HepG2 (cell line): ENCODE measurements around the gene NFKB2. TPM values are rescaled to one million over a fixed set of nuclear protein-coding genes. Genes with fewer than 3 reads are reported as not detected.

ENCODE experiments used
- GATAD2A ChIP-seq: IDR thresholded peaks from 2 replicates; pipeline ENCODE4 v1.6.1; 2016
- HDAC2 ChIP-seq: sonication (generic); formaldehyde crosslinking; IDR thresholded peaks from 2 replicates; pipeline ENCODE4 v1.4.0; 2020; ENCODE audit warnings: missing genetic modification reagents
- HOXA9 ChIP-seq: sonication (generic); formaldehyde crosslinking; IDR thresholded peaks from 2 replicates; pipeline ENCODE4 v1.8.1; 2022; ENCODE audit warnings: missing genetic modification reagents, mild to moderate bottlenecking, moderate library complexity, borderline replicate concordance
- JUN ChIP-seq: sonication (generic); formaldehyde crosslinking; IDR thresholded peaks from 2 replicates; pipeline ENCODE4 v1.4.0; 2020; ENCODE audit warnings: mild to moderate bottlenecking, missing genetic modification reagents
- PATZ1 ChIP-seq: sonication (generic); formaldehyde crosslinking; IDR thresholded peaks from 2 replicates; pipeline ENCODE4 v1.4.0; 2020; ENCODE audit warnings: missing genetic modification reagents
- SP140L ChIP-seq: sonication (generic); formaldehyde crosslinking; IDR thresholded peaks from 2 replicates; pipeline ENCODE4 v1.4.0; 2020; ENCODE audit warnings: missing genetic modification reagents, borderline replicate concordance
- TCF7L2 ChIP-seq: IDR thresholded peaks from 2 replicates; pipeline ENCODE4 v1.6.1; 2011; ENCODE audit warnings: mild to moderate bottlenecking, low read depth, low read length, moderate library complexity
- ZBTB33 ChIP-seq: sonication (generic); formaldehyde crosslinking; IDR thresholded peaks from 2 replicates; pipeline ENCODE4 v1.4.0; 2020; ENCODE audit warnings: missing genetic modification reagents
- ZNF24 ChIP-seq: fragments of 450-650 bp; IDR thresholded peaks from 2 replicates; pipeline ENCODE4 v1.6.1; 2017; ENCODE audit warnings: antibody characterized with exemption, mild to moderate bottlenecking
- ZNF274 ChIP-seq: sonication (generic); formaldehyde crosslinking; IDR thresholded peaks from 2 replicates; pipeline ENCODE4 v1.5.1; 2020; ENCODE audit warnings: mild to moderate bottlenecking, missing genetic modification reagents
- polyA plus RNA-seq, 8 experiments: library from polyadenylated mRNA; depleted of rRNA in 3 of 8; stranded (reverse) in 7 of 8; unstranded in 1 of 8; fragments of >200 nt; fragmentation: Illumina TruSeq in 4 of 8; extraction: Trizol in 4 of 8; gene quantifications; 2 replicates each; pipeline versions ENCODE4 v1.2.1 to v1.2.3, GENCODE V29; 2011 to 2016; ENCODE audit warnings: low read depth in 4 of 8, missing spikeins in 1 of 8, mixed read lengths in 1 of 8; ENCODE audit not compliant: insufficient read depth in 1 of 8
- total RNA-seq, 5 experiments: library from RNA; depleted of rRNA; stranded (reverse); fragments of >200 nt; fragmentation: Illumina TruSeq; extraction: Trizol; gene quantifications; 2 replicates each; pipeline ENCODE4 v1.2.3, GENCODE V29; 2016; ENCODE audit warnings: low read depth in 1 of 5
- TF ChIP-seq, protein P1 (sequence below): sonication (generic); formaldehyde crosslinking; IDR thresholded peaks from 2 replicates; pipeline ENCODE4 v1.9.0; 2021; ENCODE audit warnings: missing genetic modification reagents, mild to moderate bottlenecking, borderline replicate concordance
- TF ChIP-seq, protein P2 (sequence below): sonication (generic); formaldehyde crosslinking; conservative IDR thresholded peaks from 2 replicates; pipeline ENCODE4 v1.4.0; 2020; ENCODE audit warnings: missing genetic modification reagents
- TF ChIP-seq, protein P3 (sequence below): sonication (generic); formaldehyde crosslinking; IDR thresholded peaks from 2 replicates; pipeline ENCODE4 v1.4.0; 2020; ENCODE audit warnings: missing genetic modification reagents
- TF ChIP-seq, protein P4 (sequence below): sonication (generic); formaldehyde crosslinking; IDR thresholded peaks from 2 replicates; pipeline ENCODE4 v1.4.0; 2020; ENCODE audit warnings: missing genetic modification reagents

The NFKB2 gene
- total and polyA plus RNA-seq, 2 of the 13 experiments (the other 11 are each of a cell fraction or from before 2014, with no cell fraction given), result 7.7 to 12.5 TPM

GRCh38 chr10:102408728-102409603 lies 13.5 kb downstream of the NFKB2 start (continued):
- TF ChIP-seq, protein P1, sequence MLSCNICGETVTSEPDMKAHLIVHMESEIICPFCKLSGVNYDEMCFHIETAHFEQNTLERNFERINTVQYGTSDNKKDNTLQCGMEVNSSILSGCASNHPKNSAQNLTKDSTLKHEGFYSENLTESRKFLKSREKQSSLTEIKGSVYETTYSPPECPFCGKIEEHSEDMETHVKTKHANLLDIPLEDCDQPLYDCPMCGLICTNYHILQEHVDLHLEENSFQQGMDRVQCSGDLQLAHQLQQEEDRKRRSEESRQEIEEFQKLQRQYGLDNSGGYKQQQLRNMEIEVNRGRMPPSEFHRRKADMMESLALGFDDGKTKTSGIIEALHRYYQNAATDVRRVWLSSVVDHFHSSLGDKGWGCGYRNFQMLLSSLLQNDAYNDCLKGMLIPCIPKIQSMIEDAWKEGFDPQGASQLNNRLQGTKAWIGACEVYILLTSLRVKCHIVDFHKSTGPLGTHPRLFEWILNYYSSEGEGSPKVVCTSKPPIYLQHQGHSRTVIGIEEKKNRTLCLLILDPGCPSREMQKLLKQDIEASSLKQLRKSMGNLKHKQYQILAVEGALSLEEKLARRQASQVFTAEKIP, result no peak
- TF ChIP-seq SP140L (CRISPR knock-in tag) (no peak), ZBTB33 (CRISPR knock-in tag) (no peak), HDAC2 (CRISPR knock-in tag) (no peak), TCF7L2 (no peak), PATZ1 (0 out of 2 replicates have a peak, but pooled peaks have one; percentile 36), GATAD2A (CRISPR knock-in tag) (no peak), ZNF274 (CRISPR knock-in tag) (no peak), ZNF24 (no peak), JUN (CRISPR knock-in tag) (no peak), HOXA9 (CRISPR knock-in tag) (no peak)
- TF ChIP-seq, protein P2, sequence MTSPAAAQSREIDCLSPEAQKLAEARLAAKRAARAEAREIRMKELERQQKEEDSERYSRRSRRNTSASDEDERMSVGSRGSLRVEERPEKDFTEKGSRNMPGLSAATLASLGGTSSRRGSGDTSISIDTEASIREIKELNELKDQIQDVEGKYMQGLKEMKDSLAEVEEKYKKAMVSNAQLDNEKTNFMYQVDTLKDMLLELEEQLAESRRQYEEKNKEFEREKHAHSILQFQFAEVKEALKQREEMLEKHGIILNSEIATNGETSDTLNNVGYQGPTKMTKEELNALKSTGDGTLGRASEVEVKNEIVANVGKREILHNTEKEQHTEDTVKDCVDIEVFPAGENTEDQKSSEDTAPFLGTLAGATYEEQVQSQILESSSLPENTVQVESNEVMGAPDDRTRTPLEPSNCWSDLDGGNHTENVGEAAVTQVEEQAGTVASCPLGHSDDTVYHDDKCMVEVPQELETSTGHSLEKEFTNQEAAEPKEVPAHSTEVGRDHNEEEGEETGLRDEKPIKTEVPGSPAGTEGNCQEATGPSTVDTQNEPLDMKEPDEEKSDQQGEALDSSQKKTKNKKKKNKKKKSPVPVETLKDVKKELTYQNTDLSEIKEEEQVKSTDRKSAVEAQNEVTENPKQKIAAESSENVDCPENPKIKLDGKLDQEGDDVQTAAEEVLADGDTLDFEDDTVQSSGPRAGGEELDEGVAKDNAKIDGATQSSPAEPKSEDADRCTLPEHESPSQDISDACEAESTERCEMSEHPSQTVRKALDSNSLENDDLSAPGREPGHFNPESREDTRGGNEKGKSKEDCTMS (CRISPR knock-in tag), result no peak
- TF ChIP-seq, protein P3, sequence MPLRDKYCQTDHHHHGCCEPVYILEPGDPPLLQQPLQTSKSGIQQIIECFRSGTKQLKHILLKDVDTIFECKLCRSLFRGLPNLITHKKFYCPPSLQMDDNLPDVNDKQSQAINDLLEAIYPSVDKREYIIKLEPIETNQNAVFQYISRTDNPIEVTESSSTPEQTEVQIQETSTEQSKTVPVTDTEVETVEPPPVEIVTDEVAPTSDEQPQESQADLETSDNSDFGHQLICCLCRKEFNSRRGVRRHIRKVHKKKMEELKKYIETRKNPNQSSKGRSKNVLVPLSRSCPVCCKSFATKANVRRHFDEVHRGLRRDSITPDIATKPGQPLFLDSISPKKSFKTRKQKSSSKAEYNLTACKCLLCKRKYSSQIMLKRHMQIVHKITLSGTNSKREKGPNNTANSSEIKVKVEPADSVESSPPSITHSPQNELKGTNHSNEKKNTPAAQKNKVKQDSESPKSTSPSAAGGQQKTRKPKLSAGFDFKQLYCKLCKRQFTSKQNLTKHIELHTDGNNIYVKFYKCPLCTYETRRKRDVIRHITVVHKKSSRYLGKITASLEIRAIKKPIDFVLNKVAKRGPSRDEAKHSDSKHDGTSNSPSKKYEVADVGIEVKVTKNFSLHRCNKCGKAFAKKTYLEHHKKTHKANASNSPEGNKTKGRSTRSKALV (CRISPR knock-in tag), result peak; percentile 83
- TF ChIP-seq, protein P4, sequence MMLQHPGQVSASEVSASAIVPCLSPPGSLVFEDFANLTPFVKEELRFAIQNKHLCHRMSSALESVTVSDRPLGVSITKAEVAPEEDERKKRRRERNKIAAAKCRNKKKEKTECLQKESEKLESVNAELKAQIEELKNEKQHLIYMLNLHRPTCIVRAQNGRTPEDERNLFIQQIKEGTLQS (CRISPR knock-in tag), result no peak
